ENCODE data around the gene ZBTB48.

Gene ZBTB48

DNA sequence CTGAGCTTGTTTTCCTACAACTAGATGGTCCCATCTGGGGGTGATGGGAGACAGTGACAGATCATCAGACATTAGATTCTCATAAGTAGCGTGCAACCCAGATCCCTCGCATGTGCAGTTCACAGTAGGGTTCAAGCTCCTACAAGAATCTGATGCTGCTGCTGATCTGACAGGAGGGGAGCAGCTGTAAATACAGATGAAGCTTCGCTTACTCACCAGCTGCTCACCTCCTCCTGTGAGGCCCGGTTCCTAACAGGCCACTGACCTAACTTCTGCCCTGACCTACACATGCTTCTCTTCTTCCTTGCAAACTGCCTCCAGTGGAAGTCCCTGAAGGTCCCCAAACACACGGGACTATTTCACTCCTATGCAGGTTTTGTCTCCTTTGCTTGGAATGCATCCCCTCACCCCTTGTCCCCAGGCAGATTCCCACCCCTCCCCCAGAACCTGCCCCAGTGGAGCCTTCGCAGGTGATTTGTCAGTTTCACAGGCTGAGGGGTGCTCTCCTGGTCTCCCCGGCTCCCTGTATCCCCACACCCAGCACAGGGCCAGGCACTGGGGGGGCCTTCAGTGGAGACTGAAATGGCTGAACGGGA lies 5.7 kb upstream of the ZBTB48 start:
- no peak for DNase-seq

- DNase-seq: no peak
Measured at GRCh38 chr1:6574818-6575217, 5.0 kb upstream of the ZBTB48 start.

- DNase-seq: no peak
Measured at GRCh38 chr1:6577831-6578525, 1.8 kb upstream of the ZBTB48 start.

- no peak for DNase-seq
Measured at GRCh38 chr1:6578624-6579373, 995 bp upstream of the ZBTB48 start.

DNA sequence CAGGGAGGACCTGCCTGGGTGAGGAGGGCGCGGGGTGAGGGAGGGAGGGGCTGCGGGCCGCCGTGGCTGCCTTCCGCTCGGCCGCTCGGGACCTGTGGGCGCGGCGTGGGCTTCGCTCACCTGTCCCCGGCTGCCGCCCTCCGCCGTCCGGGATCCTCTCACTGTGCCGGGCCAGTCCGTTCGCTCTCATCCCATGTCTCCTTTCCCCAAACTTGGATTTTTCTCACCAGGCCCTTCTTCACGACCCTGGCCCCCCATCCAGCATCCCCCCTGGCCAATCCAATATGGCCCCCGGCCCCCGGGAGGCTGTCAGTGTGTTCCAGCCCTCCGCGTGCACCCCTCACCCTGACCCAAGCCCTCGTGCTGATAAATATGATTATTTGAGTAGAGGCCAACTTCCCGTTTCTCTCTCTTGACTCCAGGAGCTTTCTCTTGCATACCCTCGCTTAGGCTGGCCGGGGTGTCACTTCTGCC lies 362 bp downstream of the ZBTB48 start:
- no peak for DNase-seq

DNA sequence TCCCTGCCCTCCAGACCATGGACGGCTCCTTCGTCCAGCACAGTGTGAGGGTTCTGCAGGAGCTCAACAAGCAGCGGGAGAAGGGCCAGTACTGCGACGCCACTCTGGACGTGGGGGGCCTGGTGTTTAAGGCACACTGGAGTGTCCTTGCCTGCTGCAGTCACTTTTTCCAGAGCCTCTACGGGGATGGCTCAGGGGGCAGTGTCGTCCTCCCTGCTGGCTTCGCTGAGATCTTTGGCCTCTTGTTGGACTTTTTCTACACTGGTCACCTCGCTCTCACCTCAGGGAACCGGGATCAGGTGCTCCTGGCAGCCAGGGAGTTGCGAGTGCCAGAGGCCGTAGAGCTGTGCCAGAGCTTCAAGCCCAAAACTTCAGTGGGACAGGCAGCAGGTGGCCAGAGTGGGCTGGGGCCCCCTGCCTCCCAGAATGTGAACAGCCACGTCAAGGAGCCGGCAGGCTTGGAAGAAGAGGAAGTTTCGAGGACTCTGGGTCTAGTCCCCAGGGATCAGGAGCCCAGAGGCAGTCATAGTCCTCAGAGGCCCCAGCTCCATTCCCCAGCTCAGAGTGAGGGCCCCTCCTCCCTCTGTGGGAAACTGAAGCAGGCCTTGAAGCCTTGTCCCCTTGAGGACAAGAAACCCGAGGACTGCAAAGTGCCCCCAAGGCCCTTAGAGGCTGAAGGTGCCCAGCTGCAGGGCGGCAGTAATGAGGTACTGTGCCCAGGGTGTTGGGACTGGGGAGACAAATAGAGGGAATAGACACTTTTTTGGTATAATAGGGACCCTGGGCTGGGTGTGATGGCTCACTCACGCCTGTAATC lies 1.0 kb downstream of the ZBTB48 start:
- DNase-seq: no peak

- DNase-seq: no peak
Measured at GRCh38 chr1:6581561-6582305, 1.9 kb downstream of the ZBTB48 start.

DNA sequence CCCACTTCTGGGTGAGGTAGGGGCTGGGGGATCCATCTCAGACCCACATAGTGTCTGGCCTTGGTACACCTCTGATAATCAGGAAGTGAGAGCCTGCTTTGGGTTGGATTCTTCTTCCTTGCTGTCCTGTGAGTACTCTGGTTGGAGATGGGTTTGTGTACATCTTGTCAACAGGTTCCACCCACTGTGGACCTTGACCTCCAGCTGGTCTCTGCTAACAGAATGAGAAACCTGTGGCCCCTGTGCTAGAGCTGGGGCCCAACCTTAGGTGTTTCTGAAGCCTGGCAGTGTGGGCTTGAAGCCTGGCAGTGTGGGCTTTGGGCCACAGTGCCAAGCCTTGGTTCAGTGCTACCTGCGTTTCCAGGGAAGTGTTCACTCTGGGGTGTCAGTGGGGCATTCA lies 2.6 kb downstream of the ZBTB48 start:
- no peak for DNase-seq

GRCh38 chr1:6584126-6585080 lies 4.6 kb downstream of the ZBTB48 start:
- no peak for DNase-seq

DNA sequence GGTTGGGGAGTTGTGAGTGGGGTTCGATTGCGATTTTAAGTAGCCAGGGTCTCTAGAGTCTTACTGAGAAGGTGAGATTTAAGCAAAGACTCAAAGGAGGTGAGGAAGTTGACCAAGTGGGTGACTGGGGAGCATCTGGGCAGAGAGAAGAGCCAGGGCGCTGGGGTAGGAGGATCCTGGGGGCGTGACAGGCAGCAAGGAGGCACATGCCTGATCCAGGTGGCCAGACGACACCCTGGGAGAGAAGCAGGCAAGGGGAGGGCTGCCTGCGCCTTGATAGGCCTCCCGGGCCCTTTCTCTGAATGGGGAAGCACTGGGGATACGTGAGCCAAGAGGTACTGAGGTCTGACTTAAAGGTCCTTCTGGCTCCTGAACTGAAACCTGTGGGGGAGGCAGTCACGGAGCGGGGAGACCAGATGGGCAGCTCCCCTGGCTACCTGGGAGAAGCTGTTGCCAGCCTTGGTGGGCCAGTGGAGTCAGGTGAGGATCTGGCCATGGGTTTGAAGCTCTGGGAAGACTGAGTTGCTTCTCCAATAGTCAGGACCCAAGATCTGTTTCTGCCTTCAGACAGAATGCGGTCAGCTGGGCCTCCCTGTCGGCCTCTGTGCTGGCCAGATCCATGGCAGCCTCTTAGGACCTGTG lies 5.4 kb downstream of the ZBTB48 start:
- no peak for DNase-seq

GRCh38 chr1:6585841-6586240 lies 6.0 kb downstream of the ZBTB48 start:
- no peak for DNase-seq

GRCh38 chr1:6586404-6586816 lies 6.6 kb downstream of the ZBTB48 start:
- no peak for DNase-seq

GRCh38 chr1:6587261-6588005 lies 7.6 kb downstream of the ZBTB48 start:
- no peak for DNase-seq

DNA sequence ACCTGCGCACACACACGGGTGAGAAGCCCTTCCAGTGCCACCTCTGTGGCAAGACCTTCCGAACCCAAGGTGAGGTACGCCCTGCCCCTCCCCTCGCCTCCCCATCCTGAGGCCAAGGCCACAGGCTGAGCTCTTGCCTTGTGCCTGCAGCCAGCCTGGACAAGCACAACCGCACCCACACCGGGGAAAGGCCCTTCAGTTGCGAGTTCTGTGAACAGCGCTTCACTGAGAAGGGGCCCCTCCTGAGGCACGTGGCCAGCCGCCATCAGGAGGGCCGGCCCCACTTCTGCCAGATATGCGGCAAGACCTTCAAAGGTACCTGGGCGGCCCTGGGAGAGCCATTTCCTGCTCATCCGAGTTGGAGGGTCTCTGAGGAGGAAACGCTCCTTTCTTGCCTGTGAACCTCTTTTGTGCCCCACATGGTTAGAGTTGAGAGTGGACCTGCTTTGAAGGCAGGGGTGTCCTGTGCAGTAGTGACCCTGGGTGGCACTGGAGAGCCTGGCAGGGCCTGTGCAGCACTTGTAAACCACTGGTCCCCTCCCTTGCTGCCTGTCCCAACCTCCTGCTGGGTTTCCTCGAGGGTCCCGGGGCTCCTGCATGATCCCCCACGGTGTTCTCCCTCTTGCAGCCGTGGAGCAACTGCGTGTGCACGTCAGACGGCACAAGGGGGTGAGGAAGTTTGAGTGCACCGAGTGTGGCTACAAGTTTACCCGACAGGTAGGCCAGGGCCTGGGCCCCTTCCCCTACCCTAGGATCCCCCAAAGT lies 8.5 kb downstream of the ZBTB48 start:
- no peak for DNase-seq

DNA sequence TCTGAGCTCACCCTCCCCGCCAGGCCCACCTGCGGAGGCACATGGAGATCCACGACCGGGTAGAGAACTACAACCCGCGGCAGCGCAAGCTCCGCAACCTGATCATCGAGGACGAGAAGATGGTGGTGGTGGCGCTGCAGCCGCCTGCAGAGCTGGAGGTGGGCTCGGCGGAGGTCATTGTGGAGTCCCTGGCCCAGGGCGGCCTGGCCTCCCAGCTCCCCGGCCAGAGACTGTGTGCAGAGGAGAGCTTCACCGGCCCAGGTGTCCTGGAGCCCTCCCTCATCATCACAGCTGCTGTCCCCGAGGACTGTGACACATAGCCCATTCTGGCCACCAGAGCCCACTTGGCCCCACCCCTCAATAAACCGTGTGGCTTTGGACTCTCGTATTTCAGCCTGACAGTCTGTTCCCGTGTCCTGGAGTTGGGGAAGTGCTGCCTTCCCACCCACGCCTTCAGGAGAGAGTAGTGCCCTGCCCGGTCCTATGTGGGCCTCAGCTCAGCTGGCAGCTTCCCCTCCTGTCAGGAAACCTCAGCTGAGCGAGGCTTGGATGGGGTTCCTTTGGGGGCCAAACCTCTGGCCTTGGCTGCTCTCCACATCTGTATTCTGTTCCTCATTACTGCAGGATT lies 9.2 kb downstream of the ZBTB48 start:
- DNase-seq: no peak

GRCh38 chr1:6590046-6590445 lies 10.3 kb downstream of the ZBTB48 start:
- no peak for DNase-seq

DNA sequence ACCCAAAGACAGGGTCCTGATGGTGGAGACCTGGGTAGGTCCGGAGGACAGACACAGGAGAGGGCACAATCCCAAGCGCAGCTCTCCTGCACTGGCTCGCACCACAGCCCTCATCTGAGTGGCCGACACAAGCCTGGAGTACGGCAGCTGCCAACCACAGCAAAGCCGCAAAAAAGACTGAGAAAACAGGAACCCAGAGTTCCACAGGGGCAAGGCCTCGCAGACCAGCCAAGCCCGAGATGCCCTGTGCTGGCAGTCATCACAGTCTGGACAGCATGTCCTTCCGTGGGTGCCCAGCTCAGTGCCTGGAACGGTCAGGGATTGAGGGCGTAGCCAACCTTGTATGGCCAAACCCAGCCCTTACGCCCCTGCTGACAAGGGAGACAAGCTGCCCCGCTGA lies 11.4 kb downstream of the ZBTB48 start:
- DNase-seq: no peak

- DNase-seq: no peak
Measured at GRCh38 chr1:6591644-6592043, 11.8 kb downstream of the ZBTB48 start.

DNA sequence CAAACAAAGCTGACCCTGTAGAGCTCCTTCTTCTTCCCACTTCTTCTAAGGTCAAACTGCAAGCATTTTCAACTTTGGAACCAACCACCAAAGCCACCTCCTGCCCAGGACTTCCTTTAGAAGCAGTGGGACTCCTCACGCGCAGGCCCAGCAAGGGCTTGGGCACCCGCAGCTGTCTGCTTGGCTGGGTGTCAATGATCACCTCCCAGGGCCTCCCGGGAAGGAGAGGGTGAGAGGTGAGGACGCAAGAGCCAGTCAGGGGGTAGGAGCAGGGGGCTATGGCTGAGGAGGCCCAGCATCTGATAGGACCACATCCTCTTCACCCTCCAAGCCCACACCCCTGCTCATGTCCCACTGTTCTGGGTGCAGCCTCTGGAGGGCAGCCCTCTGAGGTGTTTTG lies 12.6 kb downstream of the ZBTB48 start:
- no peak for DNase-seq

Measured in fibroblast of upper back skin (primary cell).